ENCODE data around the gene CROCC.

Gene CROCC

DNA sequence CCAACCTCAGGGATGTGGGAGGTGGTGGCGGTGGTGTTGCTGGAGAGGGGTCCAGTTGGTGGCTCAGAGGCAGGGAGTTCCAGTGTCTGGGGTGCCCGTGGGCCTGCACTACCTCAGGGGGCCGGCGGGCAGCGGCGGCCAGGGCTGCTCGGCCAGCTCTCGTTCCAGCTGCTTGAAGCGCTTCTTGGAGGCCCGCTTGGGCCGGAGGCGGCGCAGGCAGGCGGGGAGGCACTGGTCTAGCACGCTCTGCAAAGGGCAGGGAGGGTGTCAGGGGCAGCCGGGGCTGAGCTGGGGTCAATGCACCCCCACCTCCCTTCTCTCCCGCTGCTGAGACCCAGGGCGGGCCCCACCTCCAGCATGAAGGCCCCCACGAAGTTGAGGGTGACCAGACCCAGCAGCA lies 64.4 kb downstream of the CROCC start:
- DNase-seq (ENCODE audit: low read depth, low spot score), result no peak
- TF ChIP-seq, protein P1, sequence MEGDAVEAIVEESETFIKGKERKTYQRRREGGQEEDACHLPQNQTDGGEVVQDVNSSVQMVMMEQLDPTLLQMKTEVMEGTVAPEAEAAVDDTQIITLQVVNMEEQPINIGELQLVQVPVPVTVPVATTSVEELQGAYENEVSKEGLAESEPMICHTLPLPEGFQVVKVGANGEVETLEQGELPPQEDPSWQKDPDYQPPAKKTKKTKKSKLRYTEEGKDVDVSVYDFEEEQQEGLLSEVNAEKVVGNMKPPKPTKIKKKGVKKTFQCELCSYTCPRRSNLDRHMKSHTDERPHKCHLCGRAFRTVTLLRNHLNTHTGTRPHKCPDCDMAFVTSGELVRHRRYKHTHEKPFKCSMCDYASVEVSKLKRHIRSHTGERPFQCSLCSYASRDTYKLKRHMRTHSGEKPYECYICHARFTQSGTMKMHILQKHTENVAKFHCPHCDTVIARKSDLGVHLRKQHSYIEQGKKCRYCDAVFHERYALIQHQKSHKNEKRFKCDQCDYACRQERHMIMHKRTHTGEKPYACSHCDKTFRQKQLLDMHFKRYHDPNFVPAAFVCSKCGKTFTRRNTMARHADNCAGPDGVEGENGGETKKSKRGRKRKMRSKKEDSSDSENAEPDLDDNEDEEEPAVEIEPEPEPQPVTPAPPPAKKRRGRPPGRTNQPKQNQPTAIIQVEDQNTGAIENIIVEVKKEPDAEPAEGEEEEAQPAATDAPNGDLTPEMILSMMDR (IDR thresholded peaks at IDR 0.05; ENCODE audit: low read depth, low read length), result no peak
- in situ Hi-C loops (cut with HindIII; ENCODE audit: low sequenced_read_pairs), result no loop called here
- no peak overlapping the region for H3K4me3 ChIP-seq (ENCODE audit: low read depth, low read length)

DNA sequence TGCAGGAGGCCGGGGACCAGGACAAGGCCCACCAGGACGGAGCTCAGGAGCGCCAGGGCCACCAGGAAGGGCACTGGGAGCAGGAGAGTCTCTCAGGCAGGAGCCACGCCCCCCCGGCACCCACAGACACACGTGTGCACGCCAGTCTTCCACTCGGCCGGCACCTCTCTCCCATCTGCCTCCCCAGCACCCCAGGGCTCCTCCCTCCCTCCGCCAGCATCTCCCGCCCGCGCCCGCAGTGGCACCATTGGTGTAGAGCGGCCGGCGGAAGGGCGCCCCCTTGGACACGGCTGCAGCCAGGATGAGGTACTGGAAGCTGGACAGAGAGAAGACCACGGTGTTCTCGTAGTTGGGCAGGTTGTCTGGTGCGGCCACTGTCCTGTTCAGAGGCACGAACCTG lies 64.8 kb downstream of the CROCC start:
- no peak for DNase-seq (ENCODE audit: low read depth, low spot score)
- TF ChIP-seq, protein P1 (IDR thresholded peaks at IDR 0.05; ENCODE audit: low read depth, low read length), result no peak
- no peak overlapping the region for H3K4me3 ChIP-seq (ENCODE audit: low read depth, low read length)
- in situ Hi-C loops (cut with HindIII; ENCODE audit: low sequenced_read_pairs), result no loop called here

DNA sequence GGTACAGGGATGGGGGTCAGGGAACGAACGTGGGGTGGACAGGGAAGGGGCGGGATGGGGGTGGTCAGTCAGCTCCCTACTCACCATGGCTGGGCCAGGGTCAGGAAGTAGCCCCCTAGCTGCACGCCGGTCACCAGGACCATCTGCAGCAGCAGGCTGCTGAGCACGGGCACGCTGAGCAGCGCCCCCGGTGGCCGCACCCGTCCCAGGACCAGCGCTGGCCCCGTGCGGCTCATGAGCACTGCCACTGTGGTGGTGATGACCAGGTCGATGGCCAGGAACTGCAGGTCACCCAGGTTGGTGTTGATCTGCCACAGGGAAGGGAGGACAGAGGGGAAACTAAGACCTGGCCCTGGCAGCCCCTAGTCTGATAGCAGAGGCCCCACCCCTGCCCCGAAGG lies 65.2 kb downstream of the CROCC start:
- TF ChIP-seq, protein P1 (IDR thresholded peaks at IDR 0.05; ENCODE audit: low read depth, low read length), result peak; percentile 58
- DNase-seq (ENCODE audit: low read depth, low spot score), result no peak
- in situ Hi-C loops (cut with HindIII; ENCODE audit: low sequenced_read_pairs), result no loop called here

DNA sequence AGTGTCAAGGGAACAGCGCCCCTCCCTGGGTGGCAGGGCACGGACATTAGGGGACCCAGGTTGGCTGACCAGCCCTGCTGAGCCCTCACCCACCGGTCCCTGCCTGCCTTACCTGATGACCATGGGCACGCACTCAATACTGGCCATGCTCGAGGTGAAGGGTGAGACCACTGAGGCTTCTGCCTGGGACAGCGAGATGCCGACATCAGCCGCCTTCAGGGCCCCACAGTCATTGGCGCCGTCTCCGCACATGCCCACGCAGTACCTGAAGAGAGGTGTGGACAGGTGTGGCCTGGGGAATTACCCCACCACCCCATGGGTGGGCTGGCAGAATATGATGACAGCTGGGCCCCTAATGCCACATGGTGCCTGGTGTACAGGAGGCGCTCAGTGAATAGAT lies 66.5 kb downstream of the CROCC start:
- H3K4me3 ChIP-seq (ENCODE audit: low read depth, low read length), result no peak overlapping the region
- DNase-seq (ENCODE audit: low read depth, low spot score), result no peak
- in situ Hi-C loops (cut with HindIII; ENCODE audit: low sequenced_read_pairs), result no loop called here
- TF ChIP-seq, protein P1 (IDR thresholded peaks at IDR 0.05; ENCODE audit: low read depth, low read length), result no peak

More for the DNA sequence above, 65.2 kb downstream of the CROCC start:
- no peak overlapping the region for H3K4me3 ChIP-seq (ENCODE audit: low read depth, low read length)

GRCh38 chr1:16989676-16990391 lies 68.1 kb downstream of the CROCC start:
- DNase-seq (ENCODE audit: low read depth, low spot score), result no peak
- in situ Hi-C loops (cut with HindIII; ENCODE audit: low sequenced_read_pairs), result no loop called here

DNA sequence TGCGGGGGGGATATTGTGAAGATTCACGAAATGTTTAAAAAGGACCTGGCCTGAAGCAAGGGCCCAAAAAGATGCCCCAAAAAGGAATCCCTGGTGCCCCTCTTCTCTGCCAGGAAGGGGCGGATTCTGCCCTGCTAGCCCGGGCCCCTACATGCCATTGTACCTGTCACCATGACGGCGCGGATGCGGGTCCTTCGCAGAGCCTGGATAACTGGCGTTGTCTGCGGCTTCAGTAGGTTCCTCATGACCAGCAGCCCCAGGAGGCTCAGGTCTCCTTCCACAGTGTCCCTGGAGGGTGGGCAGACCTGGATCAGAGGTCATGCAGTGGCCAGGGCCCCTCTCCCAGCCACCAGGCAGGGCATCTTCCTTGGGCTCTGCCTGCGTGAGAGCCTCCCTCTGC lies 69.8 kb downstream of the CROCC start:
- in situ Hi-C loops (cut with HindIII; ENCODE audit: low sequenced_read_pairs), result no loop called here
- no peak overlapping the region for H3K4me3 ChIP-seq (ENCODE audit: low read depth, low read length)
- DNase-seq (ENCODE audit: low read depth, low spot score), result no peak
- TF ChIP-seq, protein P1 (IDR thresholded peaks at IDR 0.05; ENCODE audit: low read depth, low read length), result no peak

More at GRCh38 chr1:16989676-16990391, 68.1 kb downstream of the CROCC start:
- TF ChIP-seq, protein P1 (IDR thresholded peaks at IDR 0.05; ENCODE audit: low read depth, low read length), result no peak
- no peak overlapping the region for H3K4me3 ChIP-seq (ENCODE audit: low read depth, low read length)

Measured in astrocyte of the spinal cord (primary cell).